SK-N-SH treated with all-trans-retinoic acid at 6 μM for 48 hours (cell line): ENCODE measurements around the gene ACTN1.

Source experiments
- ARNTL ChIP-seq: fragments of 450-650 bp; formaldehyde crosslinking; IDR thresholded peaks from 2 replicates; pipeline ENCODE4 v1.5.0; 2020; ENCODE audit warnings: low read depth, mild to moderate bottlenecking, moderate library complexity, borderline replicate concordance
- BACH2 ChIP-seq: fragments of 250-450 bp; sonication (Bioruptor Pico); IDR thresholded peaks from 2 replicates; pipeline ENCODE4 v1.9.0; 2021; ENCODE audit warnings: mild to moderate bottlenecking, borderline replicate concordance
- CREB5 ChIP-seq: fragments of 250-450 bp; sonication (Bioruptor Pico); IDR thresholded peaks from 2 replicates; pipeline ENCODE4 v1.5.1; 2020; ENCODE audit warnings: low read depth, mild to moderate bottlenecking, moderate library complexity
- ISL1 ChIP-seq: fragments of 250-450 bp; sonication (Bioruptor Pico); IDR thresholded peaks from 2 replicates; pipeline ENCODE4 v2.1.2; 2022; ENCODE audit warnings: mild to moderate bottlenecking, moderate library complexity
- OSR1 ChIP-seq: fragments of 250-450 bp; sonication (Bioruptor Pico); IDR thresholded peaks from 2 replicates; pipeline ENCODE4 v1.8.0; 2022; ENCODE audit warnings: moderate library complexity, mild to moderate bottlenecking, inconsistent platforms
- RARB ChIP-seq: fragments of 250-450 bp; sonication (Bioruptor Pico); IDR thresholded peaks from 2 replicates; pipeline ENCODE4 v1.8.0; 2021; ENCODE audit warnings: mild to moderate bottlenecking, moderate library complexity
- TOX ChIP-seq: fragments of 250-450 bp; sonication (Bioruptor Pico); IDR thresholded peaks from 2 replicates; pipeline ENCODE4 v1.8.0; 2021; ENCODE audit warnings: mild to moderate bottlenecking, moderate library complexity, borderline replicate concordance
- TSHZ2 ChIP-seq: fragments of 250-450 bp; sonication (Bioruptor Pico); IDR thresholded peaks from 2 replicates; pipeline ENCODE4 v1.5.0; 2020; ENCODE audit warnings: mild to moderate bottlenecking, moderate library complexity
- ZC3H10 ChIP-seq: fragments of 250-450 bp; sonication (Bioruptor Pico); IDR thresholded peaks from 2 replicates; pipeline ENCODE4 v1.5.1; 2021; ENCODE audit warnings: mild to moderate bottlenecking, moderate library complexity
- ZFP3 ChIP-seq: fragments of 250-450 bp; sonication (Bioruptor Pico); IDR thresholded peaks from 2 replicates; pipeline ENCODE4 v1.5.0; 2020; ENCODE audit warnings: mild to moderate bottlenecking, moderate library complexity
- ZNF8 ChIP-seq: fragments of 450-650 bp; formaldehyde crosslinking; IDR thresholded peaks from 2 replicates; pipeline ENCODE4 v1.5.0; 2020; ENCODE audit warnings: mild to moderate bottlenecking, moderate library complexity
- TF ChIP-seq, protein P1 (sequence below): fragments of 250-450 bp; sonication (Bioruptor Pico); IDR thresholded peaks from 2 replicates; pipeline ENCODE4 v1.8.0; 2021; ENCODE audit warnings: low read depth, mild to moderate bottlenecking, moderate library complexity, borderline replicate concordance
- TF ChIP-seq, protein P2 (sequence below): fragments of 250-450 bp; sonication (Bioruptor Pico); IDR thresholded peaks from 2 replicates; pipeline ENCODE4 v1.8.0; 2020; ENCODE audit warnings: mild to moderate bottlenecking, moderate library complexity, borderline replicate concordance

DNA sequence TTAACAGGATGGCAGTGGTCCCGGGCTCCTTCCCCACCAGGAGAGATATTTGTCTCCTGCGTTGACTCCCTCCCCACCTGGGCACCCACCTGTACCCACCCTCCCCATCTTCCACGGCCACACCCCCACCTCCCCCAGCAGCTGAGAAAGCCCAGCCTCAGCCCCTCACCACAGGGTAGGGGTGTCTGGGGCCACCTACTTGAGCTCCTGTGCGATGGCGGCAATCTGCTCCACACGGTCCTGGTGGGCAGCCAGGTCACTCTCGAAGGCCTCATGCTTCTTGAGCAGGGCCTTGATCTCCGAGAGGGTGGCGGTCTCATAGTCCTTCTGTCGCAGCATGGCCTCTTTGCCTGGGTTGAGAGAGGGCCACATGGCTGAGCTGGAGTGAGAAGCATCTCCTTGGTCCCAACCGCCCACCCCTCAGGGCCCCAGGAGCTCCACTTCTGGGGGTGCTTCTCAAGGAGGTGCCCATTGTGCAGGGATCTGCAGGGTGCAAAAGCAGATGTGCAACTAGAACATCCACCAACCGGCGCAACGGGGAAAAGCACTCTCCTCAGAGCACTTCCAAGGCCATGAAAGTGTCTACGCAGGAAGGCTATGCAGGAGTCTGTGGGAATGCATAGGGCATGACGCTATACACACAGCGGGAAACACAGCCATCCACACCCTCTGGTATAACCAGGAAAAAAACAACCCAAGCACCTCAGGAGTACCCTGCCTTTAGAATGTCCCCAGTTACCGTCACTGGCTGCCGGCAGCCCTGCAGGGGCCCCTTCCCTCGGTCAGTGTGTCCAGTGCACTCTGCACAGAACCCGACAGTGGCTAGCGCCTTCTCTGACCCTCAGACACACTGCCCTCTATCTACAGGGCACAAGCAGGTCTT, 93.6 kb downstream of the ACTN1 start:
- TF ChIP-seq TOX (no peak), RARB (no peak), CREB5 (CRISPR knock-in tag) (no peak), BACH2 (CRISPR knock-in tag) (no peak), ARNTL (CRISPR knock-in tag) (no peak), ZNF8 (CRISPR knock-in tag) (no peak), ISL1 (CRISPR knock-in tag) (no peak), ZFP3 (no peak), ZC3H10 (CRISPR knock-in tag) (no peak), TSHZ2 (CRISPR knock-in tag) (no peak), OSR1 (CRISPR knock-in tag) (no peak)
- TF ChIP-seq, protein P1, sequence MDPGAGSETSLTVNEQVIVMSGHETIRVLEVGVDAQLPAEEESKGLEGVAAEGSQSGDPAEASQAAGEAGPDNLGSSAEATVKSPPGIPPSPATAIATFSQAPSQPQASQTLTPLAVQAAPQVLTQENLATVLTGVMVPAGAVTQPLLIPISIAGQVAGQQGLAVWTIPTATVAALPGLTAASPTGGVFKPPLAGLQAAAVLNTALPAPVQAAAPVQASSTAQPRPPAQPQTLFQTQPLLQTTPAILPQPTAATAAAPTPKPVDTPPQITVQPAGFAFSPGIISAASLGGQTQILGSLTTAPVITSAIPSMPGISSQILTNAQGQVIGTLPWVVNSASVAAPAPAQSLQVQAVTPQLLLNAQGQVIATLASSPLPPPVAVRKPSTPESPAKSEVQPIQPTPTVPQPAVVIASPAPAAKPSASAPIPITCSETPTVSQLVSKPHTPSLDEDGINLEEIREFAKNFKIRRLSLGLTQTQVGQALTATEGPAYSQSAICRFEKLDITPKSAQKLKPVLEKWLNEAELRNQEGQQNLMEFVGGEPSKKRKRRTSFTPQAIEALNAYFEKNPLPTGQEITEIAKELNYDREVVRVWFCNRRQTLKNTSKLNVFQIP (CRISPR knock-in tag), result no peak
- TF ChIP-seq, protein P2, sequence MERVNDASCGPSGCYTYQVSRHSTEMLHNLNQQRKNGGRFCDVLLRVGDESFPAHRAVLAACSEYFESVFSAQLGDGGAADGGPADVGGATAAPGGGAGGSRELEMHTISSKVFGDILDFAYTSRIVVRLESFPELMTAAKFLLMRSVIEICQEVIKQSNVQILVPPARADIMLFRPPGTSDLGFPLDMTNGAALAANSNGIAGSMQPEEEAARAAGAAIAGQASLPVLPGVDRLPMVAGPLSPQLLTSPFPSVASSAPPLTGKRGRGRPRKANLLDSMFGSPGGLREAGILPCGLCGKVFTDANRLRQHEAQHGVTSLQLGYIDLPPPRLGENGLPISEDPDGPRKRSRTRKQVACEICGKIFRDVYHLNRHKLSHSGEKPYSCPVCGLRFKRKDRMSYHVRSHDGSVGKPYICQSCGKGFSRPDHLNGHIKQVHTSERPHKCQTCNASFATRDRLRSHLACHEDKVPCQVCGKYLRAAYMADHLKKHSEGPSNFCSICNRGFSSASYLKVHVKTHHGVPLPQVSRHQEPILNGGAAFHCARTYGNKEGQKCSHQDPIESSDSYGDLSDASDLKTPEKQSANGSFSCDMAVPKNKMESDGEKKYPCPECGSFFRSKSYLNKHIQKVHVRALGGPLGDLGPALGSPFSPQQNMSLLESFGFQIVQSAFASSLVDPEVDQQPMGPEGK, result no peak
